ENCODE measurements around the gene MAP3K5.
"Not testable (repeated sequence)": the region's sequence is repeated elsewhere in the genome, so short reads cannot be mapped to it uniquely, and the experiment has no call there.

Gene MAP3K5

GRCh38 chr6:136792410-136793262 lies at the start of gene MAP3K5:
Gene MAP3K5 (minus strand): TSS chr6:136792477. CDS start chr6:136792157, 320 bp downstream.
- peak; percentile 82 for DNase-seq

GRCh38 chr6:136840276-136841001 lies 48.2 kb upstream of the MAP3K5 start:
- DNase-seq, result no peak

- DNase-seq, result no peak
These were observed 39.7 kb upstream of the MAP3K5 start for GRCh38 chr6:136831873-136832562.

- DNase-seq, result no peak
These were observed 33.9 kb upstream of the MAP3K5 start for GRCh38 chr6:136826216-136826615.

- no peak for DNase-seq
These were observed 30.9 kb upstream of the MAP3K5 start for GRCh38 chr6:136823128-136823660.

- DNase-seq, result peak; percentile 77
These were observed 30.3 kb upstream of the MAP3K5 start, which contains the start of gene PEX7 for GRCh38 chr6:136822376-136823127. Gene PEX7 (plus strand): TSS chr6:136822592. CDS start chr6:136822666, 74 bp downstream.

GRCh38 chr6:136822046-136822375 lies 29.7 kb upstream of the MAP3K5 start:
- DNase-seq, result no peak

- no peak for DNase-seq
These were observed 28.3 kb upstream of the MAP3K5 start for GRCh38 chr6:136820561-136820960.

- no peak for DNase-seq
These were observed 24.4 kb upstream of the MAP3K5 start for GRCh38 chr6:136816656-136817055.

GRCh38 chr6:136815608-136816007 lies 23.3 kb upstream of the MAP3K5 start:
- DNase-seq, result not testable (repeated sequence)

- no peak for DNase-seq
These were observed 19.9 kb upstream of the MAP3K5 start for GRCh38 chr6:136812174-136812573.

GRCh38 chr6:136811272-136811671 lies 19.0 kb upstream of the MAP3K5 start:
- DNase-seq, result no peak

- no peak for DNase-seq
These were observed 17.0 kb upstream of the MAP3K5 start for GRCh38 chr6:136809091-136809860.

- DNase-seq, result no peak
These were observed 11.3 kb upstream of the MAP3K5 start for GRCh38 chr6:136803608-136804007.

GRCh38 chr6:136801581-136801980 lies 9.3 kb upstream of the MAP3K5 start:
- no peak for DNase-seq

GRCh38 chr6:136798044-136798443 lies 5.8 kb upstream of the MAP3K5 start:
- DNase-seq, result no peak

GRCh38 chr6:136795996-136796395 lies 3.7 kb upstream of the MAP3K5 start:
- DNase-seq, result no peak

- DNase-seq, result no peak
These were observed 3.1 kb upstream of the MAP3K5 start for GRCh38 chr6:136795386-136795785.

- no peak for DNase-seq
These were observed 1.1 kb upstream of the MAP3K5 start for GRCh38 chr6:136793363-136793762.

- DNase-seq, result no peak
These were observed 225 bp downstream of the MAP3K5 start for GRCh38 chr6:136792095-136792409.

GRCh38 chr6:136791296-136792094 lies 782 bp downstream of the MAP3K5 start:
- no peak for DNase-seq

All from SHP77 treated with DMSO at 0.1 percent for 48 hours (cell line).